IMR-90 (cell line): ENCODE results near the gene HSBP1L1. TPM values are rescaled to one million over a fixed set of nuclear protein-coding genes. Genes with fewer than 3 reads are reported as not detected.

Experiments used
- ATAC-seq: fragments of 200-7000 bp; cut with Tn5 transposase; 2 replicates; pipeline ENCODE4 v1.9.1; 2020; ENCODE audit warnings: low read depth, mild to moderate bottlenecking, moderate library complexity
- BruUV-seq: library from RNA; stranded (reverse); fragments of 400-500 nt; replicated peaks from 2 replicates; lab custom pipeline; 2021; lab: Mats Ljungman, UMichigan
- CTCF ChIA-PET: fragments of 300-600 bp; formaldehyde crosslinking; extraction: SDS; loops from one replicate; lab custom pipeline; 2021; ENCODE audit warnings: antibody characterized with exemption; lab: Yijun Ruan, JAX
- POLR2A ChIA-PET: fragments of 300-600 bp; sonication (Branson Sonifier 250); formaldehyde crosslinking; loops from one replicate; lab custom pipeline; 2022; ENCODE audit warnings: antibody characterized with exemption; ENCODE audit not compliant: unreplicated experiment; lab: Charles Lee
- DNase-seq: peaks from one replicate; pipeline ENCODE4 v3.0.0; 2013
- H2AFZ ChIP-seq: replicated peaks from 2 replicates; pipeline ENCODE3; 2013; ENCODE audit warnings: low read length, mild to moderate bottlenecking; ENCODE audit not compliant: poor library complexity
- H2AK5ac ChIP-seq: 2 replicates; pipeline ENCODE4 v1.6.1; 2013; ENCODE audit warnings: low read depth, low read length, inconsistent platforms
- H2AK9ac ChIP-seq: replicated peaks from 2 replicates; pipeline ENCODE3; 2013; ENCODE audit warnings: mild to moderate bottlenecking, low read depth, low read length, moderate library complexity; ENCODE audit not compliant: poor library complexity
- H2BK120ac ChIP-seq: 2 replicates; pipeline ENCODE4 v1.6.1; 2013; ENCODE audit warnings: low read depth, low read length, inconsistent platforms
- H2BK15ac ChIP-seq: 3 replicates; pipeline ENCODE4 v1.6.1; 2013; ENCODE audit warnings: low read depth, low read length, inconsistent platforms
- H2BK20ac ChIP-seq: 2 replicates; pipeline ENCODE4 v1.6.1; 2013; ENCODE audit warnings: low read depth, mild to moderate bottlenecking, inconsistent platforms, low read length, moderate library complexity
- H2BK5ac ChIP-seq: 2 replicates; pipeline ENCODE4 v1.6.1; 2013; ENCODE audit warnings: mild to moderate bottlenecking, low read depth, low read length, inconsistent platforms; ENCODE audit not compliant: poor library complexity, severe bottlenecking
- H3K14ac ChIP-seq: replicated peaks from 2 replicates; pipeline ENCODE4 v1.6.1; 2013; ENCODE audit warnings: low read depth, low read length, inconsistent platforms
- H3K18ac ChIP-seq: 2 replicates; pipeline ENCODE4 v1.6.1; 2013; ENCODE audit warnings: low read depth, low read length, control low read depth
- H3K23ac ChIP-seq: 2 replicates; pipeline ENCODE4 v1.6.1; 2013; ENCODE audit warnings: low read depth, low read length, inconsistent platforms
- H3K27ac ChIP-seq: 2 replicates; pipeline ENCODE4 v1.5.1; 2013; ENCODE audit warnings: mild to moderate bottlenecking, control low read depth, low read length; ENCODE audit not compliant: insufficient read depth
- H3K27me3 ChIP-seq: 2 replicates; pipeline ENCODE4 v1.6.1; 2013; ENCODE audit warnings: low read length; ENCODE audit not compliant: control insufficient read depth, insufficient read depth
- H3K36me3 ChIP-seq: 2 replicates; pipeline ENCODE4 v1.6.1; 2013; ENCODE audit warnings: low read length, mixed read lengths; ENCODE audit not compliant: control insufficient read depth, insufficient read depth
- H3K4ac ChIP-seq: 2 replicates; pipeline ENCODE4 v1.6.1; 2013; ENCODE audit warnings: low read depth, low read length, inconsistent platforms
- H3K4me1 ChIP-seq: 2 replicates; pipeline ENCODE4 v1.6.1; 2013; ENCODE audit warnings: low read length, mixed read lengths; ENCODE audit not compliant: control insufficient read depth, insufficient read depth
- H3K4me2 ChIP-seq: 2 replicates; pipeline ENCODE4 v1.6.1; 2013; ENCODE audit warnings: low read depth, mild to moderate bottlenecking, control low read depth, low read length, moderate library complexity
- H3K4me3 ChIP-seq: 2 replicates; pipeline ENCODE4 v1.5.1; 2013; ENCODE audit warnings: low read depth, mild to moderate bottlenecking, control low read depth, low read length, moderate library complexity; ENCODE audit not compliant: insufficient read depth
- H3K56ac ChIP-seq: 2 replicates; pipeline ENCODE4 v1.6.1; 2013; ENCODE audit warnings: low read length, inconsistent platforms; ENCODE audit not compliant: insufficient read depth; ENCODE audit errors: extremely low read depth
- H3K79me1 ChIP-seq, 2 experiments: 2 replicates each; pipeline ENCODE4 v1.6.1; 2013; ENCODE audit warnings: low read length in 2 of 2, inconsistent platforms in 1 of 2, low read depth in 1 of 2
- H3K9ac ChIP-seq: 2 replicates; pipeline ENCODE4 v1.6.1; 2013; ENCODE audit warnings: low read depth, low read length, control low read depth
- H3K9me1 ChIP-seq: 2 replicates; pipeline ENCODE4 v1.6.1; 2013; ENCODE audit warnings: low read length, inconsistent platforms; ENCODE audit not compliant: insufficient read depth
- H3K9me3 ChIP-seq: 2 replicates; pipeline ENCODE4 v1.6.1; 2013; ENCODE audit warnings: low read length; ENCODE audit not compliant: control insufficient read depth, insufficient read depth
- H4K20me1 ChIP-seq: 2 replicates; pipeline ENCODE4 v1.6.1; 2013; ENCODE audit warnings: low read length, inconsistent platforms; ENCODE audit not compliant: insufficient read depth
- H4K5ac ChIP-seq: 2 replicates; pipeline ENCODE4 v1.6.1; 2013; ENCODE audit warnings: mild to moderate bottlenecking, low read depth, low read length, control low read depth
- H4K8ac ChIP-seq, 2 experiments: 2 replicates each; pipeline ENCODE4 v1.6.1; 2013; ENCODE audit warnings: low read depth in 2 of 2, low read length in 2 of 2, control low read depth in 1 of 2, inconsistent platforms in 1 of 2
- H4K91ac ChIP-seq: 2 replicates; pipeline ENCODE4 v1.6.1; 2013; ENCODE audit warnings: low read depth, low read length, inconsistent platforms; ENCODE audit not compliant: insufficient read depth
- CEBPB ChIP-seq: IDR thresholded peaks from 2 replicates; pipeline ENCODE4 v1.6.1; 2012; ENCODE audit warnings: low read depth, low read length, improper control_type of control experiment
- MAFK ChIP-seq: IDR thresholded peaks from 2 replicates; pipeline ENCODE4 v1.6.1; 2012; ENCODE audit warnings: low read depth, low read length, improper control_type of control experiment
- MAZ ChIP-seq: IDR thresholded peaks from 2 replicates; pipeline ENCODE4 v1.6.1; 2012; ENCODE audit warnings: low read depth, mild to moderate bottlenecking, low read length, improper control_type of control experiment, moderate library complexity, borderline replicate concordance
- MXI1 ChIP-seq: IDR thresholded peaks from 2 replicates; pipeline ENCODE4 v1.6.1; 2012; ENCODE audit warnings: low read depth, mild to moderate bottlenecking, low read length, moderate library complexity, borderline replicate concordance
- NFE2L2 ChIP-seq: fragments of 150-350 bp; IDR thresholded peaks from 2 replicates; pipeline ENCODE4 v1.6.1; 2016; ENCODE audit warnings: low read depth, mild to moderate bottlenecking, low read length
- POLR2A ChIP-seq: IDR thresholded peaks from 2 replicates; pipeline ENCODE4 v1.6.1; 2012; ENCODE audit warnings: mild to moderate bottlenecking, low read depth, low read length
- RAD21 ChIP-seq: IDR thresholded peaks from 2 replicates; pipeline ENCODE4 v1.6.1; 2012; ENCODE audit warnings: low read length, improper control_type of control experiment
- RFX5 ChIP-seq: IDR thresholded peaks from 2 replicates; pipeline ENCODE4 v1.8.0; 2012; ENCODE audit warnings: low read depth, mild to moderate bottlenecking, low read length, moderate library complexity
- WGBS, 2 experiments: methylation state at CpG; one replicate each; pipeline versions ENCODE4 v1.1.5 to v1.1.7; 2013; ENCODE audit warnings: missing lambda C conversion rate in 2 of 2; ENCODE audit not compliant: insufficient read length in 1 of 2; ENCODE audit errors: extremely low coverage in 2 of 2; 5-methylcytosine and 5-hydroxymethylcytosine counted together
- dilution Hi-C: fragments of 300-500 bp; cut with HindIII; formaldehyde crosslinking; loops from one replicate; pipeline ENCODE4 v1.14.3; 2018; ENCODE audit warnings: low sequenced_read_pairs; ENCODE audit not compliant: unreplicated experiment
- in situ Hi-C: fragments of 300-500 bp; cut with MboI; formaldehyde crosslinking; loops from 3 replicates; pipeline ENCODE4 v1.14.3; 2019; ENCODE audit warnings: low sequenced_read_pairs, inconsistent platforms, mixed read lengths
- intact Hi-C: fragments of 100-400 bp; cut with micrococcal nuclease; formaldehyde crosslinking; loops from 2 replicates; pipeline ENCODE4 v1.10.0; 2022
- polyA plus RNA-seq, 3 experiments: library from polyadenylated mRNA; depleted of rRNA; stranded (reverse); fragments of >200 nt; gene quantifications; 2 replicates each; pipeline ENCODE4 v1.2.3, GENCODE V29; 2012; ENCODE audit warnings: low replicate concordance in 1 of 3
- total RNA-seq: library from RNA; depleted of rRNA; stranded (reverse); fragments of >200 nt; gene quantifications from 2 replicates; pipeline ENCODE4 v1.2.3, GENCODE V29; 2012
- TF ChIP-seq, protein P1 (sequence below): conservative IDR thresholded peaks from 2 replicates; pipeline ENCODE4 v1.5.1; 2012; ENCODE audit warnings: mild to moderate bottlenecking, low read depth, low read length, improper control_type of control experiment
- TF ChIP-seq, protein P2 (sequence below): fragments of 150-350 bp; IDR thresholded peaks from 2 replicates; pipeline ENCODE4 v1.6.1; 2016; ENCODE audit warnings: low read depth, mild to moderate bottlenecking, low read length, moderate library complexity, borderline replicate concordance

The HSBP1L1 gene
- total and polyA plus RNA-seq, 2 of the 4 experiments (the other 2 are of a cell fraction): 8.6 to 18.0 TPM

DNA sequence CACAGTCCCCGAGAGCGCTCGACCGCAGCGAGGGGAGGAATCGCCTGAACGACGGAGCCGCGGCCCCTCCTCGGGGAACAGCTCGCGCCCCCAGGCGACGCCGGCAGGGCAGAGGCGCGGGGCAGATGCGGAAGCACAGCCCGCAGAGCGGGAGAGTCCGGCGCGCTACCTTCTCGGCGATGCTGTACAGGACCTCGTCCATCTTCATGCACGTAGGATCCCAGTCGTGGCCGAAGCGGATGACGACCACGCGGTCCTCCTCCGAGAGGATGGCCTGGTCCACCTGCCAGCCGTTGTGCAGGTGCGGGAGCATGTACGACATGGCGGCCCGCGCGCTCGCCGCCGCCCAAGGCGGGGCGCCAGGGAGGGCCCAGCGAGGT, 23.6 kb downstream of the HSBP1L1 start:
- Histone ChIP-seq H3K9ac (peak overlapping the region; percentile 96), H3K4me1 (peaks cover 7% of the 10 kb centered on the region), H3K18ac (peak overlapping the region; percentile 21; the same call in 1 of the 2 replicates), H4K91ac (peak overlapping the region; percentile 91), H3K79me1 (peaks cover 9 to 42% of the 10 kb centered on the region in 2 experiments), H3K9me1 (peaks cover 6% of the 10 kb centered on the region; the same call in 1 of the 2 replicates), H3K4ac (peak overlapping the region; percentile 96), H3K27me3 (no peaks in the 10 kb centered on the region), H3K36me3 (peaks cover 9% of the 10 kb centered on the region), H2BK20ac (no peak overlapping the region), H2AFZ (peak overlapping the region; percentile 98), H3K4me3 (peak overlapping the region; percentile 85), H4K20me1 (peaks cover 49% of the 10 kb centered on the region), H2BK120ac (peak overlapping the region; percentile 25; the same call in 1 of the 2 replicates), H3K27ac (peak overlapping the region; percentile 94), H3K4me2 (peak overlapping the region; percentile 86), H3K9me3 (no peaks in the 10 kb centered on the region), H2AK5ac (peak overlapping the region; percentile 100), H4K8ac (peak overlapping the region; percentile 82 to 98; a peak in 3 of 4 replicates), H3K14ac (peak overlapping the region; percentile 95), H3K56ac (peak overlapping the region; percentile 39), H2BK15ac (no peak overlapping the region; the same call in 2 of the 3 replicates), H3K23ac (peak overlapping the region; percentile 94), H2AK9ac (peak overlapping the region; percentile 97), H2BK5ac (peak overlapping the region; percentile 85), H4K5ac (peak overlapping the region; percentile 66)
- TF ChIP-seq RAD21: peak; percentile 27
- TF ChIP-seq NFE2L2: no peak
- no peak for TF ChIP-seq RFX5
- no peak for TF ChIP-seq CEBPB
- TF ChIP-seq, protein P1, sequence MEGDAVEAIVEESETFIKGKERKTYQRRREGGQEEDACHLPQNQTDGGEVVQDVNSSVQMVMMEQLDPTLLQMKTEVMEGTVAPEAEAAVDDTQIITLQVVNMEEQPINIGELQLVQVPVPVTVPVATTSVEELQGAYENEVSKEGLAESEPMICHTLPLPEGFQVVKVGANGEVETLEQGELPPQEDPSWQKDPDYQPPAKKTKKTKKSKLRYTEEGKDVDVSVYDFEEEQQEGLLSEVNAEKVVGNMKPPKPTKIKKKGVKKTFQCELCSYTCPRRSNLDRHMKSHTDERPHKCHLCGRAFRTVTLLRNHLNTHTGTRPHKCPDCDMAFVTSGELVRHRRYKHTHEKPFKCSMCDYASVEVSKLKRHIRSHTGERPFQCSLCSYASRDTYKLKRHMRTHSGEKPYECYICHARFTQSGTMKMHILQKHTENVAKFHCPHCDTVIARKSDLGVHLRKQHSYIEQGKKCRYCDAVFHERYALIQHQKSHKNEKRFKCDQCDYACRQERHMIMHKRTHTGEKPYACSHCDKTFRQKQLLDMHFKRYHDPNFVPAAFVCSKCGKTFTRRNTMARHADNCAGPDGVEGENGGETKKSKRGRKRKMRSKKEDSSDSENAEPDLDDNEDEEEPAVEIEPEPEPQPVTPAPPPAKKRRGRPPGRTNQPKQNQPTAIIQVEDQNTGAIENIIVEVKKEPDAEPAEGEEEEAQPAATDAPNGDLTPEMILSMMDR: peak; percentile 40
- TF ChIP-seq, protein P2, sequence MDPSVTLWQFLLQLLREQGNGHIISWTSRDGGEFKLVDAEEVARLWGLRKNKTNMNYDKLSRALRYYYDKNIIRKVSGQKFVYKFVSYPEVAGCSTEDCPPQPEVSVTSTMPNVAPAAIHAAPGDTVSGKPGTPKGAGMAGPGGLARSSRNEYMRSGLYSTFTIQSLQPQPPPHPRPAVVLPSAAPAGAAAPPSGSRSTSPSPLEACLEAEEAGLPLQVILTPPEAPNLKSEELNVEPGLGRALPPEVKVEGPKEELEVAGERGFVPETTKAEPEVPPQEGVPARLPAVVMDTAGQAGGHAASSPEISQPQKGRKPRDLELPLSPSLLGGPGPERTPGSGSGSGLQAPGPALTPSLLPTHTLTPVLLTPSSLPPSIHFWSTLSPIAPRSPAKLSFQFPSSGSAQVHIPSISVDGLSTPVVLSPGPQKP: no peak
- no peak for TF ChIP-seq POLR2A
- TF ChIP-seq MXI1: peak; percentile 42; the same call in 1 of the 2 replicates
- no peak for TF ChIP-seq MAFK
- TF ChIP-seq MAZ: peak; percentile 22; the same call in 1 of the 2 replicates
- intact Hi-C loops: loop anchor here (1.0 to 5.0 kb wide), 2 partner anchors 46 to 144 kb away; partner anchors contain the start of gene RBFA
- 0% methylated on average over 41 of the region's 48 CpGs; no CpG with 5 or more reads in 1 of the 2 experiments for WGBS, 2 experiments
- BruUV-seq: no TSS peak
- ATAC-seq (peak; percentile 67), DNase-seq (peak; percentile 28)
- CTCF ChIA-PET: no interaction called here
- dilution Hi-C loops: no loop called here
- in situ Hi-C loops: no loop called here
- POLR2A ChIA-PET: interaction anchor here (0.7 kb wide), 1 partner anchor 196 kb away, joined by 3 read pairs; no protein-coding TSS in a partner anchor
